HG03039 (cell line): ENCODE measurements around the gene ERLIN1.
A peak's percentile ranks its signal among the peaks of the same experiment; 100 is the strongest.

ENCODE experiments used
- ATAC-seq: cut with Tn5 transposase; IDR thresholded peaks from one replicate; pipeline ENCODE4 v1.9.1; 2021; ENCODE audit warnings: mild to moderate bottlenecking, moderate library complexity; ENCODE audit not compliant: unreplicated experiment

ERLIN1 gene

DNA sequence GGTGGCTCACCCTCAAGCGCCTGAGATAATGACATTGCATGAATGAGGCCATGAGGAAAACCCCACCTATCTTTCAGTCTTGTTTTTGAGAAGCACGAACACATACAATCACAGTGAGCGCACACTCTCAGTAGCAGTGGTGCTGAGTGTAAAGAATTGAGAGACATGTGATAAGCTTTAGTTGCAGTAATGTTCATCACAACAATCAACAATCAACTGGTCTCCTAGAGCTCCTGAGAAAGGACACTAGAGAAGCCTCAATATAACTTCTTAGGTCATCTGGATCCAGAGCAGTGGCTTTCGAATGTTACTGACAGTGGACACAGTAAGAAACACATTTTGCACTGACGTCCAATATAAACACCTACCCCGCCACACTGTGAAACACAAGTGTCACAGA, 12.8 kb downstream of the ERLIN1 start:
- ATAC-seq, result no peak

DNA sequence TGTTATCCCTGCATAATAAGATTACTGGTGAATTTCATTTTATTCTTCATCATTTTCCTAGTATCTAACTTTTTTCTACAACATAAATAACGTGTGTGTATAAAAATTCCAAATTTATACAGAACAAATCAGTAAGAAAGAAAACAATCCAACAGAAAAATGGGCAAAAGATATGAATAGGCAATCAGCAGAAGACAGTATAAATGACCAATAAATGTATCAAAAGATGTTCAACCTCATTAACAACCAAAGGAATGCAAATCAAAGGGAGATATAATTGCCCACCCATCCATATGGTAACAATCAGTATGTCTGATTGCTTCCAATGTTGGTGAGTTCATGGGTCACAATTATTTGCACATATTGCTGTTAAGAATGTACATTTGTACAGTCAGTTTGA, 13.5 kb downstream of the ERLIN1 start:
- ATAC-seq, result no peak

DNA sequence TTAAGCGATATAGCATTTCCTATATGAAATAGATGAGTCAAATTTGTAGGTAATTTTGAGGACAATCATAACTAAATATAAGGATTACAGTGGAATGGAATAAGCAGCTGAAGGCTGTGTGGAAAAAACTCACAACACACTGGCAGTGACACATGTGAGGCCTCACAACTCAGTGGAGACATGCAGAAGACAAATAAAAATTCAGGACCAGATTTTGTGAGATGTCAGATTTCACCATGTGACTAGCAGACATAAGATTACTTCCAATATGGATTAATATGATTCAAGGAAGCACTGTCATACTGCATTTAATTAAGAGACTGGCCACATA, 17.6 kb downstream of the ERLIN1 start:
- no peak for ATAC-seq

DNA sequence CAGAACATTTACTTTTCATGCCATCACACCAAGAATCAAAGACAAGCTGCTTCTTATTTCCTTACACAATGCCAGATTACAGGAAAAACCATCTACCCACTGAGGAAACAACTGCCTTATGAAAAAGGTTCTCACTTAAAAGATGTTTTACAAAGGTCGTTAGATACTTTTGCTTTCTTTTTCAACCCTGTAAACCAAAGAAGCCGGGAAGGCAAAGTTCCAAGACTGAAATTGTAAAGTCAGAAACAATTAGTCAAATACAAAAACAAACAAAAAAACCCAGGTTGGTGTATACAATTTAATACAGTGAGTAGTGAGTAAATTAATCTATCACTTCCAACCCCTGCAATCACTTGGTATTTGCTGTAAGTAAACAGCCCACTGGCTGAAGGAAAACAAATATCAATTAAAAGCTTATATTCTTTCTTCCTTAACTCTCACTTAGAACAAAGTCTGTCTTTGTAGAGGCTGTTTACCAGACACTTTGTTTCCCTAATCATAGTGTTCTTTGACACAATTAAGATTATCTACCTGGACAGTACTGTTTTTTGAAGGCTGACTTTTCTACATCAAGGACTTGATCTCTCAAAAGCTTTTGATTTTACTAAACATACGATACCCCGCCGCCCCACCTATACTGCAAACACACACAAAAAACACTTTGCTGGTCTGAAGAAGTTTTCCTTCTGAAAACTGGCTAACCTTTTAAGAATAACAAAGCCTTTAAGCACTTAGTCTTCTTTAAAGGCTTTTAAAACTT, 18.1 kb downstream of the ERLIN1 start:
- ATAC-seq, result no peak

DNA sequence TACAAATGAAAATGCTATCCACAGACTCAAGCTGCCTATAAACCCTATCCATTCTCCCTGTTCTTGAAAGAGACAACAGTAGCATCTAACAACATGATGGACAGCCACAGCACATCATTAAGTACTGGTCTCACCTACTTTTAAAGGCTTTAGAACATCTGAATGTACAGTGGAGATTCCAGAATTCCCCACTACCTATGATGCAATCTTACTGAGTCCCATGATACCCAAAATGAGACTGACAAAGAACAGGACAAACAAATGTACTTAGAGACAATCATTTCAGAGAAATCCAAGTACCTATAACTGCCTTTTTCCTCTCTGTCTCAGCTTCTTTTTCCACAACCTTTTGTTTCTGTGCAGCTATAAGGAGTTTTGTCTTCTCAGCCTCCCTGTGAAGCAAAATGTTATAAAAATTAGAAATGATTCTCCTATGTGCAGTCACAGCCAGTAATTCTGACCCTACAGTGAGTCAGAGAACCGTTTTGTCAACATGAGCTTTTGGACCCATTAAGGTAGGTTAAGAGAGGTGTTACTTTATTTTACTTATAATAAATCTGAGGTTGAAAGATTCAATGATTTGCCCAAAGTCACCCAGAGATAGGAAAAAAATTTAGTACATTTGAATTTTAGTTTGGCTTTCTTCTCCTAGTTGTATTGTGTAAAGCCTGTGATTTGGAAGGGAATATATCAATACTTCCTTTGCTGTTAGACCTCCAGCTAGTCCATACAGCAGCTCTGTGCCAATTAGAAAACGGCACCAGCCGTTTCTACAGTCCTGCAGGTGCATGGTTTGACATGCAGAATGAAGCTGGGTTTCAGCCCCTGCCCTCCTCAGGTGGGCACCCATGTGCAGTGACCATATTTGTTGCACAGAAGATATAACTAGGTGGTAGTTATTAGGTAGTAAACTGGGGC, 21.9 kb downstream of the ERLIN1 start:
- ATAC-seq, result no peak

DNA sequence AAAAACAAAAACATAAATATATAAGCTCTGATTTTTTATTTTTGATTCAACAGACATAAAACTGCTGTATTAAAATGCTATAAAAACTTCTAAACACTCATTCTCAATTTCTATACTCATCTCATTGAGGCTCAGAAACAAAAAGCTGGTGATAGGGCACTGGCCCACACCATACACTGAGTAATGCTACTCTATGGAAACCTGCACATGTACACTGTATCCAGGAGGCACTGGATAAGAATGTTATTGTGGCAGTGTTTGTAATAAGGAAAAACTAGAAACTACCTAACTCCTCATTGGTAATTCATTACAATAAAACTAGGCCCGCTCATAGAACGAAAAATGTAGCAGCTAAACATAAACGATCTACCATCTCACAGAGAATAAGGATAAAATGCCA, 23.1 kb downstream of the ERLIN1 start:
- no peak for ATAC-seq

DNA sequence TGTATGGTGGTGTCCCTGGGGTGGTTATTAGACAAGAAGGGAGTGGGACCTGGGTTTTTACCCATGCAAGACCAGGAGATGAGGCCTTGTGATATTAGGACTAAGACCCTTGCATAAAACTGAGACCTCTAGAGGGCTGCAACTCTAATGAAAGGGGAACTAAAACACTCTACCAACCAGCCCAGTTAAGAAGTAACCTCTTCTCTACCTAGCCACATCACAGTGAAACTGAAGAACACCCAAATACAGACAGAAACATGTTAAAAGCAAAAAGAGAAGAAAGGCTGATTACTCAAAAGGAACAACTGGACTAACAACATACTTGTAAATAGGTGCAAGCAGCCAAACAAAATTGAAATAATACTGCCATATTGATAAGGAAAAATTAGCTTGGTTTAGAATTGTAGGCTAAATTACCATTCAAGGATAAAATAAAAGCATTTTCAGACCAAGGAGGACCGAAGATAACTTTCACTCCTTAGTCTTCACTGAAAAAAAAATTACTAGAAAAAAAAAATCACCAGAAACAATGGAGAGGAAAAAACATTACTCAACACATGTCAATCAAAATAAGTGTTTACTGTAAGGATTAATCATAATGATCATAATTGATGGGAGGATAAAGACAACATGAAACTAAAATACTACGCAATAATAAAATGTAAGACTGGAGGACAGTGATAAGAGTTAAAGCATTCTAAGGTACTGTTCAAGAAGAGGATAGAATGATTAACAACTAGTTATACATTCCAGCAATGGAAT, 27.6 kb downstream of the ERLIN1 start:
- peak; percentile 80 for ATAC-seq

DNA sequence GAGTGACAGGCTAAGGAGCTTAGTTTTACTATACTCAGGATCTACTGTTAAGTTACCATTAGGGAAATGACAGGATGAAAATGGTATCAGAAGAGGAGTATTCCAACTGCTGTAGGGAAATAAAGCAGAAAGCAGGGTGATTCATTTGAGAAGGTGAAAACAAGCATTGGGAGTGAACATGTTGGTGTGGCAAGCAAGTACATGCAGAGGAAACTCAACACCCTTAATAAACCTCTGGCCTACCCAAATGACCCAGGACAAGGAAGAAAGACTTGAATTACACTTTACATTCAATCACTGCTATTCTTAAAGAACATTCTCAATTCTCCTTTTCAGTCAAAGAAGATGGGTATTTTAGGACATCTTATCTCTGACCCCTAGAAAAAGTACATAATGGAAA, 28.7 kb downstream of the ERLIN1 start:
- ATAC-seq, result no peak

DNA sequence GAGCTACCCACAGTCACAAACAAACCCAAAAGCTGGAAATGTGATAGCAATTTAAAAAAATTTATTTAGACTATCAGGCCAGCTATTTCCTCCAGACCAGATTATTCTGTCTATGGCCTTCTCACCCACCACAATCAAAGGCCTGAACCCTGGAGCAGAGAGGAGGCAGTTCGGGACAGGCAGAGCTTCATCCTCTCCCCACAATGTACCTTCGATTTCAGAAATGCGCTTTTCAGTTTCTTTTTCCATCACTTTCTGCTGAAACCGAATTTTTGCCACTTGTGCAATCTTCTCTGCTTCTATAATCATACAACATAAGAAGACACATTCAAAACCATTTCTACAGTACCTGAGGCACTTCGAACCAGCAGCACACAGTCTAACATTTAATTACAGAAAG, 29.9 kb downstream of the ERLIN1 start:
- ATAC-seq, result no peak

DNA sequence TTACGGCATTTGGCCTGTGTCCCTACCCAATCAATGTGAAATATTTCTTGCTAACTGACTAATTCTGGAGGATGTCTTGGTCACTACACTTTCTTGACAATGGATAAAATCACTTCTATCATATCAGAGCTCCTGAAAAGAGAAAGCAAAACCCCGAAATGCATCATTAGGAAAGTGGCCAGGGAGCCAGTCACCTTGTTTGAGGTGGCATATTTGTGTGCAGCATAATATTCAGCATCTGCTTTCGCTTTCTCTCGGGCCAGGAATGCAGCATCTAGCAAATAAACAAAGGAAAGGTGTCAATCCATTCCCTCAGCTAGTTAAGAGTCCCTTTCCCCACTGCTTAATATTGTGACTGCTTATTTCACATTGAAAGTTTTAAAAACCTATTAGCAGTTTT, 31.2 kb downstream of the ERLIN1 start:
- no peak for ATAC-seq

DNA sequence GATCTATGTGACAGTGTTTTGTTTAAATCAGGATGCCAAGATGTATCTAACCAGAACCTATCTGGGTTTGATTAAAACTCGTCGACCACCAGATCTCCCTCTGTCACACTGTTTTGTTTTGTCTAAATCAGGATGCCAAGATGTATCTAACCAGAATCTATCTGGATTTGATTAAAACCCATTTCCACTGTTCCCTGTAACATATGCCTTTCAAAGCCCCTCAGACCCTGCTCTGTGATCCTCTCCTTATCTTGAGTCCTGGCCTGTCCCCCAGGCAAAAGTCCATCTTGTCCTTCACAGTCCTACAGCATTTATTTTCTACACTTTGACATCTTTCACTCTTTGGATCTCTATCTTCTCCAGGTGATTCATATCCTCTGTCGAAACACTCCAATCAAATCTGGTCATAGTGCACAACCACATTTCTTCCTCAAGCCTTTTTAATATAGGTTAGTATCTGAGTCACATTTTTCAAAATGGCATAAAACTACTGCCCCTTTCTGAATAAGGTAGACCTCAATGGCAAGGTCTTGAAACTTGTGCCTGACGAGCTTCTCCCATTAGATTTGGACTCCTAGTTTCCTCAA, 32.5 kb downstream of the ERLIN1 start:
- ATAC-seq, result no peak

DNA sequence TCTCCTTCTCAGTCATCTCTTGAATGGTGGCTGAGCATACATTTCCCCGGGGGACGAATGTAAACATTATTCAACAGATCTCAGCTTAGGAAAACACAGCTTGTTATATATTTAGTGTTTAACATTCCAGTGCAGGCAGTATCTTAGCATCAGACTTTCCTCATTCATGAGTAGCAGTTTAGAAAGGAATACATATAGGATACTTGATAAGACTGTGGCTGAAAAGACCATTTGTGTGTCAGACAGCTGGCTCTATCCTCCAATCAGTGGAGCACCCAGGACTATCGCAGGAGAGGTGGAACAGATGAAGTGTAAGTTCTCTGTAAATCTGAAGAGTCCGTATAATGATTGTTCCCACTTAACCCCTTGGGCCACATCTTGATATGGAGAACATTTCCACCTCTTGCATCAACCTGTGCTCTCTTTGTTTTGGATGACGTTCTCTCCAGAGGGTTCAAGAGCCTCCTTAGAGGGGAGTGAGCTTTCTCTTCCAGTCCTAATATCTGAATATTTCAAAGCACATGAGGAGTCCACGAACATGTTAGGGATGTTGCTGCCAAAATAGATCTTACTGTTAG, 34.0 kb downstream of the ERLIN1 start:
- ATAC-seq, result no peak

DNA sequence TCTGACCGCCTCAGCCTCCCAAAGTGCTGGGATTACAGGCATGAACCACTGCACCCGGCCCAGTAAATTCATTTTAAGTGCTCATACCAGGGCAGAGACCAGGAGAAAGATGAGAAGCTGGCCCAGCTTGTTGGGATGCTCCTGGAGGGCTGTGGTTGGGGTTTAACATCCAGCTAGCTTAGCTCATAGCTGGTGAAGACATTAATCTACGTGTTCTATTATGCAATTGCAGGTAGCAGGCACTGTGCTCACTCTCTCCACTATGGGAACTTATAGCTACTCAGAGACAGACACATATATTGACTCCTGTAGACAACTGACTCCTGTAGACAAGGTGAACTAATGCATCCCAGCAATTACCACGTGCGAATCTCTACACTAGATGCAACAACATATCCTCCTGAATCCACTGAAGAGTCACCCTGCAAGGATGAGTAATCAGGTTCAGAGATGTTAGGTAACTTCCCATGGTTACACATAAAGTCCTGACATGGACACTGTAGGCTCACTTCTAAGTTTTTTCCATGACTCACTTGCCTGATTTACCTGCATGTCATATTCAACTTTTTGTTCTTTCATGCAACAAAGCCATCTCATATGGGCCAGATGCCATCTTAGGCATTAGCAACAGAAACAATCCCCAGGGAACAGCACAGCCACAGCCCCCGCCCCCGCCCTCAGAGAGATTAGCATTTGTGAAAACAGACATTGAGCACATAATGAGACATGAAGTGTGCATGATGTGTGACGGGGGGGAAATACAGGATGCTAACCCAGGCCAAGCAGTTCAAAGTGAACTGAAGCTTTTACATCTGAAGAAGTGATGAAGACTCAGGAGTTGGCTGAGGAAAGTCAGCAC, 37.2 kb downstream of the ERLIN1 start:
- ATAC-seq, result peak; percentile 58

DNA sequence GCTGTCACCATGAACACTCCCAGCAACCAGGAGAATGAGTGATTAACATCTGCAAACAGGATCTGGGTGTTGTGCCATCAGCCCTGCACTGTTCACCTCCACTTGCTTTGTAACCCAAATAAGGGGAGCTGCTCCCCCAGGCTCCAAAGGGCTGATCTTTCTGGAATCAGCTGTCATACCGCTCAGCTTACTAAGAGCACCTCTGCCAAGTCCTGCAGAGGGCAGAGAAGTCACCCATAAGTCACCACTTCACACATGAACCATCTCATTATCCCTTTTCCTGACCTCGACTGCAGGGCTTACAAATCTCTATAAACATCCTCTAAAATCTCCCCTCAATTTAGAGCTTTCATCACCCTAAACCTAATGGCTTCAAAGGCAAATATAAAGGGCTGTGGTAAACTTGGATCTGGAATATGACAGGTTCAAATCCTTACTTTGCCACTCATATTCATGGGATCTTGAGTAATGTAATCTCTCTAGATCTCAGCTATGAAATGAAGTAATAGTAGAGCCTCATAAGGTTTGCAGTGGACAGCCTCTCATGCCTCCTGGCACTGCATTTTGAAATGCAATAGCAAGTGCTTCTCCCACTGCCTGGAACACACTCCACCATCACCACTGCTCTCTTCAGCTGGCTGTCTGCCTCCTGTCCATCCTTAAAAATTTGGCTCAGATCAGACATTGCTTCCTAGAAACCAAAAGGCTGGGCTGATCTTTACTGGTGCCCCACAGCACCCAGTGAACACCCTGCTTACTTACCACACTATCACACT, 38.8 kb downstream of the ERLIN1 start:
- ATAC-seq, result no peak

DNA sequence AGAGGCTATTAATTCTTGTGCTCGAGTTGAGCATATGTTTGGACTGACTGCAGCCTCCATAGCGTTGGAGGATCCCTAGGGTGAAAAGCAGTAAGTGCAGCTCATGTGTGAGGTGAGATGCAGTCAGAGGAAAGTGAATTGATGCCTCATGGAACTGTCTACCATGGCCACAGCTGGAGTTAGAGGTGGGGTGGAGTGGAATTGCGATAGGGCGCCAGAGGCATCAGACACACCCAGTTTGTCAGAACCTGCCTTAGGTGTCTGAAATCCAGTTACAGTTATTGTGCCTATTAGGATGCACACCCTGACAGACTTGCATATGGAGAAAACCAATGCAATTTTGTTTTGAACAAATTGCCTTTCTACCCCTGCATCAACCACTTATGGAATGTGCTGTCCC, 39.4 kb downstream of the ERLIN1 start:
- ATAC-seq, result no peak

DNA sequence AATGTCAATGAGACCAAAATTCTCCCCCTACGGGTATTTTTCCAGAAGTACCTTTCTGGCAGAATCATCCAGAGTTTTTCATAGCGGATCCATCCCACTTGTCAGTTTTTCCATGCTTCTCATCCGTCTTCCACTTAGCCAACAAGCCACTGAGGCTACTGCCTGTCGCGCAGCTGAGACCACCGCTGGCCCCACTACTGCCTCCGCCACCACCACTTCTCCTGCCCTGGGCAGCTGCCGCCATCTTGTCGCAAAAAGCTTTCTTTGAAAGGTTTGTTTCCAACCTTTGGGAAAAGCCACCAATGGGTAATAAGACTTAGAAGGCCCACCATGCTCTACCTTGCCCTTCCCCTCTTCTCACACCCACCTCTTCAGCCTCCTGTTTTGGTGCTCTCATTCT, 42.1 kb downstream of the ERLIN1 start:
- ATAC-seq, result no peak

DNA sequence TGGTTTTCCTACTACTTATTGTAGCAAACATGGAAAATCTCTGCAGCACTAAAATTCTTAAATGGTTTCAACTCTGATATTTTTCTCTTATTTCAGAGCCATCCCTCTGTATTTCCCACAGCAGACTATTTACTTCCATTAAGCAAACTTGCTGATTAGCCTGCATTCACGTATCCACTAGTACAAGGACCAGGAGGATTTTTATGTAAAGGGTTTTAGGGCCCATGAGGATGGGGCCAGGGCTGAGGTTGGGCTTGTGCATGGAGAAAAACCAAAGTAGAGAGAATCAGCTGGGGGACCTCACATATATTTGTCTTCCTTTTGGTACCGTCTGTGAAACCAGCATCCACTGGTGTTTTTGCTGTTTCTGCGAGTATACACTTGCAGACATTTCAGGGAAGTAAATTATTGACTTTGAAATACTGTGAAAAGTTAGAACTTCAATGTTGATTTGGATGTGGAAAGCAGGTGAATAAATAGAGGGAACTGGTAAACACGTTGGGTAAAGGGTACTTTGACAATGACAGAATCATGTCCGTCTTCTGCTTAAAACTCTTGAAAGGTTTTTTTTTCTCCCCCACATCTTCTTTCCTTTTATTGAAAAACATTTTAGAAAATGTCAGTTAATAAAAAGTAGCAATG, 44.3 kb downstream of the ERLIN1 start:
- no peak for ATAC-seq

DNA sequence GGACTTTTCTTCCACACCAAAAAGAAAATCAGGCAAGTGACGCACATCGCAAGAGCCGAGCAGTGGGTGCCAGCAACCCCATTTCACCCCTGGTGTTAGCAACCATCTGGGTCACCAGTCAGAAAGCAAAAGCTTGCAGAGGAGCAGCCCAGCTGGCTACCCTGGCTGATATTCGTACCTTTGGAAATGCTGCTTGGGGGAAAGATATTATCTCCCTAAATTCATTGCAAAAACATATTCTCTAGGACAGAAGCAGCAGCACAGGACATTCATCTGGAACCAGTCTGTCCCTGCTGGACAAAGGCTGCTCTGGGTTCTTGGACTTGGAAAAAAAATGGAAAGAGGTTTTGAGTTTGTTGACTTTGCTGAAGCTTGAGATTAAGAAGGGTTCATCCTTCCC, 45.8 kb downstream of the ERLIN1 start:
- ATAC-seq, result no peak
